B cell (primary cell): ENCODE data around the gene TWF2. TPM values are rescaled to one million over a fixed set of nuclear protein-coding genes. Genes with fewer than 3 reads are reported as not detected.

Experiments used
- ATAC-seq: fragments of 200-7000 bp; cut with Tn5 transposase; one replicate; pipeline ENCODE4 v1.10.0; 2021; ENCODE audit warnings: low read depth, mild to moderate bottlenecking, moderate number of reproducible peaks, moderate library complexity
- CTCF ChIA-PET: fragments of 350-600 bp; sonication (Branson Sonifier 250); formaldehyde crosslinking; loops from one replicate; lab custom pipeline; 2021; ENCODE audit warnings: antibody characterized with exemption, inconsistent platforms; lab: Charles Lee
- POLR2A ChIA-PET: fragments of 350-600 bp; sonication (Branson Sonifier 250); formaldehyde crosslinking; loops from one replicate; lab custom pipeline; 2021; ENCODE audit warnings: antibody characterized with exemption; lab: Charles Lee
- DNase-seq: peaks from one replicate; pipeline ENCODE4 v3.0.0; 2013
- H2AFZ ChIP-seq: 2 replicates; pipeline ENCODE4 v1.6.1; 2012; ENCODE audit warnings: mild to moderate bottlenecking, low read depth, low read length; ENCODE audit not compliant: insufficient read depth, poor library complexity, severe bottlenecking
- H3K27ac ChIP-seq, 2 donors: 1 replicate in 1 of 2; 2 replicates in 1 of 2; pipeline ENCODE4 v1.5.1; 2012 to 2013; ENCODE audit warnings: low read length in 2 of 2, mild to moderate bottlenecking in 2 of 2, moderate library complexity in 1 of 2
- H3K27me3 ChIP-seq, 4 experiments: fragments of 200-600 bp in 1 of 4; sonication (generic) in 1 of 4; replicated peaks in 1 of 4; 1 replicate in 2 of 4; 2 replicates in 2 of 4; pipeline versions ENCODE4 v1.6.1 to v1.7.0; 2013 to 2016; ENCODE audit warnings: low read length in 3 of 4, mild to moderate bottlenecking in 2 of 4, mixed read lengths in 1 of 4, moderate library complexity in 1 of 4; ENCODE audit not compliant: insufficient read depth in 4 of 4, control insufficient read depth in 3 of 4; ENCODE audit errors: control extremely low read depth in 1 of 4
- H3K36me3 ChIP-seq, 2 experiments: replicated peaks in 1 of 2; 1 replicate in 1 of 2; 2 replicates in 1 of 2; pipeline versions ENCODE4 v1.6.1 to v1.7.1; 2013; ENCODE audit warnings: low read length in 1 of 2; ENCODE audit not compliant: insufficient read depth in 2 of 2, control insufficient read depth in 1 of 2; ENCODE audit errors: control extremely low read depth in 1 of 2, extremely low read depth in 1 of 2
- H3K4me1 ChIP-seq, 2 donors: fragments of 200-600 bp in 1 of 2; sonication (generic) in 1 of 2; 1 replicate in 1 of 2; 2 replicates in 1 of 2; pipeline versions ENCODE4 v1.5.1 to v1.6.1; 2013 to 2017; ENCODE audit warnings: low read length in 2 of 2; ENCODE audit not compliant: control insufficient read depth in 2 of 2, insufficient read depth in 2 of 2
- H3K4me2 ChIP-seq: replicated peaks from 2 replicates; pipeline ENCODE3; 2012; ENCODE audit warnings: mild to moderate bottlenecking, low read depth, low read length; ENCODE audit not compliant: poor library complexity, severe bottlenecking
- H3K4me3 ChIP-seq, 5 experiments: fragments of 200-600 bp in 1 of 5; sonication (generic) in 1 of 5; 1 replicate in 3 of 5; 2 replicates in 2 of 5; pipeline versions ENCODE4 v1.5.1 to v1.7.0; 2011 to 2016; ENCODE audit warnings: low read length in 4 of 5, mild to moderate bottlenecking in 4 of 5, low read depth in 2 of 5, control low read depth in 1 of 5, moderate library complexity in 1 of 5; ENCODE audit not compliant: insufficient read depth in 1 of 5; ENCODE audit errors: control extremely low read depth in 1 of 5, extremely low read depth in 1 of 5
- H3K79me2 ChIP-seq: fragments of 200-600 bp; sonication (generic); one replicate; pipeline ENCODE4 v1.6.0; 2016; ENCODE audit warnings: low read length; ENCODE audit not compliant: control insufficient read depth, insufficient read depth
- H3K9ac ChIP-seq: fragments of 200-600 bp; sonication (generic); 2 replicates; pipeline ENCODE4 v1.6.1; 2017; ENCODE audit warnings: mild to moderate bottlenecking, low read length, moderate library complexity
- H3K9me3 ChIP-seq, 3 donors: one replicate each; pipeline versions ENCODE4 v1.6.1 to v1.7.1; 2013; ENCODE audit warnings: low read length in 2 of 3; ENCODE audit not compliant: control insufficient read depth in 2 of 3, insufficient read depth in 1 of 3; ENCODE audit errors: control extremely low read depth in 1 of 3
- H4K20me1 ChIP-seq: 2 replicates; pipeline ENCODE4 v1.6.0; 2012; ENCODE audit warnings: mild to moderate bottlenecking, low read length; ENCODE audit not compliant: insufficient read depth, control insufficient read depth, poor library complexity, severe bottlenecking
- H3K27ac Mint-ChIP-seq: one replicate; pipeline ENCODE4 v1.8.0; 2021; ENCODE audit warnings: mixed read lengths
- H3K27me3 Mint-ChIP-seq: one replicate; pipeline ENCODE4 v1.8.0; 2021; ENCODE audit warnings: mixed read lengths
- H3K4me1 Mint-ChIP-seq: one replicate; pipeline ENCODE4 v1.8.0; 2021; ENCODE audit warnings: mixed read lengths
- H3K4me3 Mint-ChIP-seq: one replicate; pipeline ENCODE4 v1.8.0; 2021; ENCODE audit warnings: mixed read lengths
- H3K9me3 Mint-ChIP-seq: one replicate; pipeline ENCODE4 v1.8.0; 2022; ENCODE audit warnings: mixed read lengths; ENCODE audit not compliant: insufficient read depth
- EZH2 ChIP-seq: IDR thresholded peaks from 2 replicates; pipeline ENCODE4 v1.6.1; 2012; ENCODE audit warnings: borderline replicate concordance, low read depth, mild to moderate bottlenecking, moderate library complexity, low read length; ENCODE audit not compliant: insufficient read depth, poor library complexity, severe bottlenecking
- WGBS: methylation state at CpG from one replicate; pipeline ENCODE4 v1.1.5; 2013; ENCODE audit warnings: missing lambda C conversion rate; ENCODE audit not compliant: insufficient coverage; 5-methylcytosine and 5-hydroxymethylcytosine counted together
- intact Hi-C: fragments of 100-400 bp; cut with micrococcal nuclease; formaldehyde crosslinking; loops from one replicate; pipeline ENCODE4 v1.10.0; 2022
- polyA plus RNA-seq: library from polyadenylated mRNA; depleted of rRNA; stranded (reverse); fragments of >200 nt; gene quantifications from 2 replicates; pipeline ENCODE4 v1.2.3, GENCODE V29; 2012
- total RNA-seq, 2 donors: library from RNA; stranded (reverse); fragments of 120-200 nt in 1 of 2; gene quantifications; 1 replicate in 1 of 2; 2 replicates in 1 of 2; pipeline versions ENCODE4 v1.2.3 to v1.2.4, GENCODE V29; 2013 to 2022
- TF ChIP-seq, protein P1 (sequence below): fragments of 200-600 bp; IDR thresholded peaks from one replicate; pipeline ENCODE4 v1.8.0; 2022; ENCODE audit warnings: antibody characterized with exemption, mild to moderate bottlenecking

The TWF2 gene
- total and polyA plus RNA-seq, 2 donors (not counting 1 experiment from before 2014, with no cell fraction given), result 60.3 to 88.2 TPM

GRCh38 chr3:52222319-52223221 lies 16.4 kb downstream of the TWF2 start:
- peak overlapping the region; percentile 99 for H3K27ac Mint-ChIP-seq

More at GRCh38 chr3:52222319-52223221, 16.4 kb downstream of the TWF2 start:
- Mint-ChIP-seq H3K9me3 (no peaks in the 10 kb centered on the region), H3K27me3 (no peaks in the 10 kb centered on the region), H3K4me1 (peaks cover 86% of the 10 kb centered on the region), H3K4me3 (peak overlapping the region; percentile 94)
- H3K4me3 ChIP-seq, result no peak overlapping the region
- H3K79me2 ChIP-seq, result peaks cover 64% of the 10 kb centered on the region
- POLR2A ChIA-PET, result interaction anchor here (0.6 to 1.1 kb wide), 2 partner anchors 31 to 109 kb away, joined by 5 to 8 read pairs; no protein-coding TSS in a partner anchor
- H3K36me3 ChIP-seq, result peaks cover 1 to 53% of the 10 kb centered on the region in 2 experiments
- no peaks in the 10 kb centered on the region for H3K27me3 ChIP-seq
- CTCF ChIA-PET, result interaction anchor here (0.7 to 12.3 kb wide), 7 partner anchors 11 to 116 kb away, joined by 3 to 265 read pairs (median 36); partner anchors contain the start of genes GLYCTK, PPM1M, TWF2 and WDR82
- H3K4me1 ChIP-seq, result peaks cover 70 to 97% of the 10 kb centered on the region in 2 donors
- H3K4me2 ChIP-seq, result peak overlapping the region; percentile 27
- 95% methylated on average over 40 of the region's 41 CpGs for WGBS
- H4K20me1 ChIP-seq, result peaks cover 34% of the 10 kb centered on the region
- TF ChIP-seq, protein P1, sequence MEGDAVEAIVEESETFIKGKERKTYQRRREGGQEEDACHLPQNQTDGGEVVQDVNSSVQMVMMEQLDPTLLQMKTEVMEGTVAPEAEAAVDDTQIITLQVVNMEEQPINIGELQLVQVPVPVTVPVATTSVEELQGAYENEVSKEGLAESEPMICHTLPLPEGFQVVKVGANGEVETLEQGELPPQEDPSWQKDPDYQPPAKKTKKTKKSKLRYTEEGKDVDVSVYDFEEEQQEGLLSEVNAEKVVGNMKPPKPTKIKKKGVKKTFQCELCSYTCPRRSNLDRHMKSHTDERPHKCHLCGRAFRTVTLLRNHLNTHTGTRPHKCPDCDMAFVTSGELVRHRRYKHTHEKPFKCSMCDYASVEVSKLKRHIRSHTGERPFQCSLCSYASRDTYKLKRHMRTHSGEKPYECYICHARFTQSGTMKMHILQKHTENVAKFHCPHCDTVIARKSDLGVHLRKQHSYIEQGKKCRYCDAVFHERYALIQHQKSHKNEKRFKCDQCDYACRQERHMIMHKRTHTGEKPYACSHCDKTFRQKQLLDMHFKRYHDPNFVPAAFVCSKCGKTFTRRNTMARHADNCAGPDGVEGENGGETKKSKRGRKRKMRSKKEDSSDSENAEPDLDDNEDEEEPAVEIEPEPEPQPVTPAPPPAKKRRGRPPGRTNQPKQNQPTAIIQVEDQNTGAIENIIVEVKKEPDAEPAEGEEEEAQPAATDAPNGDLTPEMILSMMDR, result no peak
- no peak for TF ChIP-seq EZH2
- intact Hi-C loops, result loop anchor here (10.0 kb wide), 1 partner anchor 168 kb away; the partner anchor contains the start of gene DUSP7
- H3K9ac ChIP-seq, result no peak overlapping the region
- H3K27ac ChIP-seq, result no peak overlapping the region
- H2AFZ ChIP-seq, result no peak overlapping the region
- no peak for DNase-seq
- ATAC-seq, result no peak
- no peaks in the 10 kb centered on the region for H3K9me3 ChIP-seq
